ENCODE results near the gene CORO2A. TPM values are rescaled to one million over a fixed set of nuclear protein-coding genes. Genes with fewer than 3 reads are reported as not detected.

The CORO2A gene
- total RNA-seq, 4 donors from 2014 or later = 2.8 to 4.6 (median 4.2) TPM

- H3K36me3 ChIP-seq = no peaks in the 10 kb centered on the region
- no peaks in the 10 kb centered on the region for H3K27me3 ChIP-seq
- no peak for TF ChIP-seq CTCF (IDR thresholded peaks at IDR 0.05)
- no peak for TF ChIP-seq POLR2A (IDR thresholded peaks at IDR 0.05)
- no peaks in the 10 kb centered on the region for H3K9me3 ChIP-seq
- intact Hi-C loops (cut with DNase I; ENCODE audit: low total_unique reads) = no loop called here
- H3K4me1 ChIP-seq = no peaks in the 10 kb centered on the region
- no peak for DNase-seq
- H3K4me3 ChIP-seq = no peak overlapping the region
- no peak overlapping the region for H3K27ac ChIP-seq
Observed at GRCh38 chr9:98235126-98235525, 42.7 kb upstream of the CORO2A start.

GRCh38 chr9:98234245-98234825, 41.9 kb upstream of the CORO2A start:
- H3K27me3 ChIP-seq = no peaks in the 10 kb centered on the region
- H3K4me1 ChIP-seq = no peaks in the 10 kb centered on the region
- H3K27ac ChIP-seq = no peak overlapping the region
- DNase-seq = no peak
- no peaks in the 10 kb centered on the region for H3K36me3 ChIP-seq
- no peak overlapping the region for H3K4me3 ChIP-seq
- intact Hi-C loops (cut with DNase I; ENCODE audit: low total_unique reads) = no loop called here
- no peaks in the 10 kb centered on the region for H3K9me3 ChIP-seq
- TF ChIP-seq CTCF (IDR thresholded peaks at IDR 0.05) (no peak), POLR2A (IDR thresholded peaks at IDR 0.05) (no peak)

GRCh38 chr9:98232926-98233325, 40.5 kb upstream of the CORO2A start:
- no peak for TF ChIP-seq POLR2A (IDR thresholded peaks at IDR 0.05)
- no peak for TF ChIP-seq CTCF (IDR thresholded peaks at IDR 0.05)
- no peaks in the 10 kb centered on the region for H3K27me3 ChIP-seq
- H3K4me3 ChIP-seq = no peak overlapping the region
- H3K36me3 ChIP-seq = no peaks in the 10 kb centered on the region
- intact Hi-C loops (cut with DNase I; ENCODE audit: low total_unique reads) = no loop called here
- no peak for DNase-seq
- no peaks in the 10 kb centered on the region for H3K9me3 ChIP-seq
- no peaks in the 10 kb centered on the region for H3K4me1 ChIP-seq
- no peak overlapping the region for H3K27ac ChIP-seq

GRCh38 chr9:98231770-98232478, 39.5 kb upstream of the CORO2A start:
- Histone ChIP-seq H3K36me3 (no peaks in the 10 kb centered on the region), H3K27ac (no peak overlapping the region), H3K27me3 (no peaks in the 10 kb centered on the region), H3K4me1 (no peaks in the 10 kb centered on the region), H3K9me3 (no peaks in the 10 kb centered on the region), H3K4me3 (no peak overlapping the region)
- DNase-seq = no peak
- TF ChIP-seq POLR2A (IDR thresholded peaks at IDR 0.05) (no peak), CTCF (IDR thresholded peaks at IDR 0.05) (no peak)
- intact Hi-C loops (cut with DNase I; ENCODE audit: low total_unique reads) = no loop called here

GRCh38 chr9:98230789-98231188, 38.4 kb upstream of the CORO2A start:
- Histone ChIP-seq H3K9me3 (no peaks in the 10 kb centered on the region), H3K27ac (no peak overlapping the region), H3K27me3 (no peaks in the 10 kb centered on the region), H3K4me3 (no peak overlapping the region), H3K36me3 (no peaks in the 10 kb centered on the region), H3K4me1 (no peaks in the 10 kb centered on the region)
- DNase-seq = no peak
- TF ChIP-seq CTCF (IDR thresholded peaks at IDR 0.05) (no peak), POLR2A (IDR thresholded peaks at IDR 0.05) (no peak)
- intact Hi-C loops (cut with DNase I; ENCODE audit: low total_unique reads) = no loop called here
